GM19467 (cell line): Measurements from ENCODE around the gene ARL8B.
"Not testable (repeated sequence)": the region's sequence is repeated elsewhere in the genome, so short reads cannot be mapped to it uniquely, and the experiment has no call there.

Experiments
- ATAC-seq: cut with Tn5 transposase; IDR thresholded peaks from one replicate; pipeline ENCODE4 v1.9.1; 2021; ENCODE audit warnings: mild to moderate bottlenecking, moderate library complexity; ENCODE audit not compliant: unreplicated experiment

Gene ARL8B

DNA sequence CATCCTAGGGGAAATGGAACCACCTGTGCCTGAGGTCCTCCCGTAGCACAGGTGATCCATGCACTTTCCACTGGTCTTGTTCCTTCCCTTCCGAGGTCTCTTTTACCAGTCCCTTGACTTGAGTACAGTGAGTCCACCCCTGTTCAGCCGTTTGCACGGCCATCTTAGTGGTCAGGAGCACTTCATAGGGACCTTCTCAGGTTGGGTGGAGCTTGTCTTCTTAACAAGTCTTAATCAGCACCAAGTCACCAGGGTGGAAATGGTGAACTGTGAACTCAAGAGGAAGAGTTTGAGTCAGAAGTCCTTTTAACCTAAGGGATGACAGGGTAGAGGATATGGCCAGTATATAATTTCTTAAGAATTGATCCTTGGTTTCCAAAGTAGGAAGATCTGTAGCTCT lies 21.4 kb downstream of the ARL8B start:
- ATAC-seq: no peak

DNA sequence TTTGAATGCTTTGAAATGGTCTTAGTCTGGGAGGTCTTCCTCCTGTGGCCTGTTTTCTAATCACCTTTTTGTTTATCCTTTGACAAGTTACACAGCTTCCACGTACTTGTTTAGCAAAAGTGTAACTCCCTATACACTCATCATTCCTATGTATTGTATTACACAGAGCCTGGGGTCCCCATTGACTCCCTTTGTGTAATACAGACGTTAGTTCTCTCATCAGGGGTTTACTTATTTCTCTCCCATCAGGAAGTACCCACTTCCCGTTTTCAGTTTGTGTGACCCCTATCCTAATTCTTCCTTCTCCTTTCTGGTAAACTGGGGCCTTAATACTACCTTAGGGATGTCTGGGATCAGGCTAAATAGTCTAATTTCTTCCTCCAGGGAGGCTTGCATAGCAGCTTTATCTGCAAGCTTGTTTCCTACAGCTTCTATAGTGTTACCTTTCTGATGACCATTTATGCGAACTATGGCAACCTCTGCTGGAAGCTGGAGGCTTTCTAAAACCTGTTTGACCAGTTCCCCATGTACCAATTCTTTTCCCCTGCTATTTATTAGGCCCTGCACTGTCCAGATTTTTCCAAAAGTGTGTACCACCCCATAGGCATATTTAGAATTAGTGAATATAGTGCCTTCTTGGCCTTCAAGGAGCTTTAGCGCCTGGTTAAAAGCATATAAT lies 22.4 kb downstream of the ARL8B start:
- ATAC-seq: no peak

DNA sequence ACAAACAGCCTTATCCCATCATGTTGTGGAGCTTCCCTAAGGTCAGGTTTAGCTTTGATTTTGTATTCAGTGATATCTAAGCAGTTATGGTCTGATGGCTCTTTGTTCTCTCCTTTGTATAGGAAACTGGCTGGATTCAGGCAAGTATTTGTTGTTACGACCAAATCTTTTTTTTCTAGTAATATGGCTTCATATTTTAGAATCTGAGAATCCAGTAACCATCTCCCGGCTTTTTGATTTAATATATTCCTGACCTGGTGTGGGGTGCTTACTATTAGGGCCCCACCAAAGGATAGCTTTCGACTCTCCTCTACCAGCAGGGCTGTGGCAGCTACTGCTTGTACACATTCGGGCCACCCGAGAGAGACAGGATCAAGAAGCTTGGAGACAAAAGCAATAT lies 23.0 kb downstream of the ARL8B start:
- no peak for ATAC-seq

GRCh38 chr3:5147152-5147551 lies 25.1 kb downstream of the ARL8B start:
- not testable (repeated sequence) for ATAC-seq

- no peak for ATAC-seq
These were observed 27.3 kb downstream of the ARL8B start for GRCh38 chr3:5149306-5149880.

DNA sequence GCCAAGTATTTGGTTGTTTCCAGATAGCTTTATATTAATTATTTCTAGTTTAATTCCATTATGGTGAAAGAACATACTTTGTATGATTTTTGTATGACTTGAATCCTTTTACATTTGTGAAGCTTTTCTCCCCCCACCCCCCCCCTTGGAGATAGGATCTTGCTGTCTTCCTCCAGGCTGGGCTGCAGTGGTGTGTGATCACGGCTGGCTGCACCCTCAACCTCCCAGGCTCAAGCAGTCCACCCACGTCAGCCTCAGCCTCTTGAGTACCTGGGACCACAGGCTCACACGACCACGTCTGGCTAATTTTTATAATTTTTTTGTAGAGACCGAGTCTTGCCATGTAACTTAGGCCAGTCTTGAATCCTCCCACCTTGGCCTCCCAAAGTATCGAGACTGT lies 29.5 kb downstream of the ARL8B start:
- no peak for ATAC-seq

DNA sequence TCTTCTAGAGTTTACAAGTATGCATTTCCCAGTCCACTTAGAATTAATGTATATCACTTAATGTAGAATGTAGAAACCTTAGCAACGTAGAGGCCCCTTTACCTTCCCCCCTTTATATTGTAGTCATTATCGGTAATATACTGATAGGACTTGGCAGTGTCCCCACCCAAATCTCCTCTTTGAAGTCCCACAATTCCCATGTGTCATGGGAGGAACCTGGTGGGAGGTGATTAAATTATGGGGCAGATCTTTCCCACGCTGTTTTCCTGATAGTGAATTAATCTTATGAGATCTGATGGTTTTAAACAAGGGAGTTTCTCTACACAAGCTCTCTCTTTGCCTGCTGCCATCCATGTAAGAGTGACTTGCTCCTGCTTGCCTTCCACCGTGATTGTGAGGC lies 31.0 kb downstream of the ARL8B start:
- ATAC-seq: no peak

DNA sequence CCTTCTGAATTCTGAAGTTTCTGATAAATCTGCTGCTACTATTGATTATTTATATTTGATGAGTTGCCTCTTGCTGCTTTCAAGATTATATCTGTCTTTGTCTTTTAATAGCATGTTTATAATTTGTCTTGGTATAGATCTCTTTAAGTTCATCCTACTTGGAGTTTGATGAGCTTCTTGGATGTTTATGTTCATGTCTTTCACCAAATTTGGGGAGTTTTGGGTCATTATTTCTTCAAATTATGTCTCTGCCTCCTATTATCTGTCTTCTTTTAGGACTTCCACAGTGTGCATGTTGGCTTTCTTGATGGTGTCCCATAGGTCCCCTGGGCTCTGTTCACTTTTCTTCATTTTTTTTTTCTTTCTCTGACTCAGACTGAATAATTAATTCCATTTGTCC lies 33.1 kb downstream of the ARL8B start:
- no peak for ATAC-seq

GRCh38 chr3:5160321-5160720 lies 38.2 kb downstream of the ARL8B start:
- ATAC-seq: no peak

- no peak for ATAC-seq
These were observed 39.1 kb downstream of the ARL8B start for GRCh38 chr3:5160940-5161858.

GRCh38 chr3:5162102-5162501 lies 40.0 kb downstream of the ARL8B start:
- no peak for ATAC-seq

- no peak for ATAC-seq
These were observed 43.6 kb downstream of the ARL8B start for GRCh38 chr3:5165698-5166097.

DNA sequence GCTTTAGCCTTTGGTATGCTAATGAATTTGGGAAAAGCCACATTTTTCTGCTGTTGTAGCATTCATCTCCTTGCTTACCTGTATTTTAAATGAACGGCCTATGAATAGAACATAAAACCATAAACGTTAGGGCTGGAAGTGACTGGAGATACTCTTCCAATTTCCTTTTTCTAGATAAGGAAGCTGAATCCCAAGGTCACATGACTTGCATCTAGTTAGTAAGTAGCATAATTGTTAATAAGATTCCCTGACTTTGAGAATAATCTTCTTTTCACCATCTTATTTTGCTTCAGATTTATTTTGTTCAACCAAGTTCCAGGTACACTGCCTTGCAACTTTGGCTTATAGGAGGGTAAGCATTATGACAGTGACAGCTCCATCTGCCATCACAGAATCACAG lies 44.8 kb downstream of the ARL8B start:
- no peak for ATAC-seq

- no peak for ATAC-seq
These were observed 46.0 kb downstream of the ARL8B start for GRCh38 chr3:5168110-5168509.

- no peak for ATAC-seq
These were observed 47.7 kb downstream of the ARL8B start for GRCh38 chr3:5169807-5170206.

DNA sequence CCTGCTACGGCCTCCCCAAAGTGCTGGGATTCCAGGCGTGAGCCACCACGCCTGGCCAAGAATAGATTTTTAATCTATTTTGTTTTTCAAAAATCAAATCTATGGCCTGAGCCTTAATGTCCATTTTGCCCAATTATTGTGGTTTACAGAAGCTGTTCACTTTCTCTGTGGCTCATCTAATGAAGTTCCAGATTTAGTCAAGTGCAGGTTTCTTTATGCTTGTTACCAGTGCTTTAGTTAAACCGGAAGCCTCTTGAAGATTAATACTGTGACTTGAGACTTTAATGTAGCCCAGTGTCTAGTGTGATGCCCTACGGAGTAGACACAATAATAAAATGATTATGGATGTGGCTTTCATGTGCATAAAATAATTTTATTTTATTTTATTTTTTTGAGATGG lies 48.9 kb downstream of the ARL8B start:
- no peak for ATAC-seq

- no peak for ATAC-seq
These were observed 49.9 kb downstream of the ARL8B start for GRCh38 chr3:5172018-5172417.

DNA sequence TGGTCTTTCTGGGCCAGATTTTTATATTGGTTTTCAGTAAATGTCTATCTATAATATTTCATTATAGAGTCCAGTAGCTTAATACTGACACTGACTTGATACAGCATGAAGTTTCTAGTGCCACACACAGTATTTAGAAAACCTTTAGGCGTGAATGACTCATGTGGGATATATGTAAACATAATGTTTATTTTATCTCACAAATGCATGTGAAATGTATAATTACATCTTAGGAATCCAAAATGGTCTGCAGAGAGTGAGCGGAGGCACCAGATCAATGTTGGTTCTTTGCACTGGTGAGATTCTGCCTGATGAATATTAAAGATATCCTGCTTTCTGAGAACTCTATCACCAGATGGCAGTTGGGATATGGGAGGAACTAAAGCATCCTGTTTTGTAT lies 56.9 kb downstream of the ARL8B start:
- ATAC-seq: not testable (repeated sequence)

DNA sequence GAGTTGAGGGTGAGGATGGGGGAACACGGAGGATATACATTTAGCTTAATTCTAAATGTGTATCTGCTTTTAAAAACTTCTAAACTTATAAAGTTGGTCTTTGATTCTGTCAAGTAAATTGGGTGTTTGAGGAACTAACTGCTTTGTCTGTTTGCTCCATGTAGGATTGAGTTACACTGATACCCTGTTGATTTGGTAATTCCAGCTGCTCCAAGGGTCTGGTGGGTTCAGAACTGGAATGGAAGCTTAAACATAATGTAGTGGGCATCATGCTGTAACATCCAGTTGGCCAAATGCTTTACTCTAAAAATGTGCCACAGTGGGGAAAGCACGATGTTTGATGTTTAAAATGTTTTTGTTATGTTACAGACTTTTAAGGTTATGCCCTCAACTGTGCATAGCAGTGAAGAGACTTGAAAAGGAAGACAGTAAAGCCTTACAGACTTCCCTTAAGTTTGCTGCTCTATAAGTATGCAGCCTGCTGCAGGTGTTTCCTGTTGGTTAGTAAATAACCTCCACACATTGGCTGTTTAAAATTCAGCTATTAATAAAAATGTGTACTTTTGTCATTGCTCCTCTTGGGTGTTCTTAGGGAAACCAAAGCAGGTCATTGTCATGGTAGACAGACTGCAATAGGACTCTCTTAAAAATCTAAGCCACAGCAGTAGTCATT lies 59.5 kb downstream of the ARL8B start:
- peak; percentile 68 for ATAC-seq

DNA sequence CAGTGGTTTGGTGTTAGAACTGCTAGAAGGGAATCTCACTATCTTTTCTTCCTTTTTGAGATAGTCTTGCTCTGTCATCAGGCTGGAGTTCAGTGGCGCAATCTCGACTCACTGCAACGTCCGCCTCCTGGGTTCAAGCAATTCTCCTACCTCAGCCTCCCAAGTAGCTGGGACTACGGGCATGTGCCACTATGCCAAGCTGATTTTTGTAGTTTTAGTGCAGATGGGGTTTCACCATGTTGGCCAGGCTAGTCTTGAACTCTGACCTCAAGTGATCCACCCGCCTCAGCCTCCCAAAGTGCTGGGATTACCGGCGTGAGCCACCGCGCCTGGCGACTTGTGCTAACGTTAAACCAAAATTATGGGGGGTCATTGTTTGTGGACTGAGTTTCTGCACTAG lies 61.6 kb downstream of the ARL8B start:
- ATAC-seq: not testable (repeated sequence)

DNA sequence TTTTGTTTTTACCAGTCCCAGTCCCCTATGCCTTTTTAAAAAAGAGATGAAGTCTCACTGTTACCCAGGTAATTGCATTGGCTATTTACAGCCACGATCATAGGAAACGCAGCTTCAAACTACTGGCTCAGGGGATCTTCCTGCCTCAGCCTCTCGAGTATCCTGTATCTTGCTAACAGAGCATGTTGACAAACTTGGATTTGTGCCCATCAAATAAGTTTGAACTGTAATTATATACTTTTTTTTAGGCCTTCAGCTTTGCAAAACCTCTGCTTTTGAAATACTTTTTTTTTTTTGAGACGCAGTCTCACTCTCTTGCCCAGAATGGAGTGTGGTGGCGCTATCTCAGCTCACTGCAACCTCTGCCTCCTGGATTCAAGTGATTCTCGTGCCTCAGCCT lies 62.4 kb downstream of the ARL8B start:
- ATAC-seq: no peak
